K562 (cell line): ENCODE results near the gene LCP2. TPM values are rescaled to one million over a fixed set of nuclear protein-coding genes. Genes with fewer than 3 reads are reported as not detected.

Source experiments
- ATF1 ChIP-seq, 2 experiments: fragments of 450-650 bp in 1 of 2; IDR thresholded peaks; 2 replicates each; pipeline ENCODE4 v1.6.1; 2016; ENCODE audit warnings: missing compliant biosample characterization in 1 of 2, missing genetic modification characterization in 1 of 2
- BHLHE40 ChIP-seq: IDR thresholded peaks from 2 replicates; pipeline ENCODE4 v1.6.1; 2011; ENCODE audit warnings: low read length, improper control_type of control experiment
- CBFA2T3 ChIP-seq: fragments of 450-650 bp; IDR thresholded peaks from 2 replicates; pipeline ENCODE4 v1.6.1; 2017
- CEBPG ChIP-seq, 3 experiments: fragments of 200-800 bp in 1 of 3; sonication (Bioruptor generic) in 1 of 3; sonication (generic) in 1 of 3; formaldehyde crosslinking in 1 of 3; IDR thresholded peaks in 2 of 3; conservative IDR thresholded peaks in 1 of 3; 2 replicates each; pipeline versions ENCODE4 v1.6.1 to v1.8.0; 2016 to 2022; ENCODE audit warnings: missing compliant biosample characterization in 2 of 3, missing genetic modification characterization in 2 of 3, mild to moderate bottlenecking in 1 of 3, missing genetic modification reagents in 1 of 3
- ELF2 ChIP-seq: fragments of 250-450 bp; sonication (Bioruptor Pico); IDR thresholded peaks from 2 replicates; pipeline ENCODE4 v1.5.0; 2021; ENCODE audit warnings: mild to moderate bottlenecking
- HMG20A ChIP-seq: fragments of 450-650 bp; formaldehyde crosslinking; conservative IDR thresholded peaks from 2 replicates; pipeline ENCODE4 v1.4.0; 2020; ENCODE audit warnings: mild to moderate bottlenecking, mixed read lengths
- ILF3 ChIP-seq: fragments of 450-650 bp; IDR thresholded peaks from 2 replicates; pipeline ENCODE4 v1.6.1; 2018; ENCODE audit warnings: antibody characterized with exemption, mild to moderate bottlenecking, moderate library complexity, borderline replicate concordance
- ILK ChIP-seq: fragments of 450-650 bp; IDR thresholded peaks from 2 replicates; pipeline ENCODE4 v1.6.1; 2016; ENCODE audit warnings: missing genetic modification characterization, low read depth, mild to moderate bottlenecking, missing compliant biosample characterization, moderate library complexity, borderline replicate concordance
- KDM1A ChIP-seq, 2 experiments: fragments of 450-650 bp; IDR thresholded peaks; 2 replicates each; pipeline ENCODE4 v1.6.1; 2016; ENCODE audit warnings: mild to moderate bottlenecking in 2 of 2
- LCOR ChIP-seq: sonication (generic); formaldehyde crosslinking; IDR thresholded peaks from 2 replicates; pipeline ENCODE4 v1.8.0; 2022; ENCODE audit warnings: mild to moderate bottlenecking, missing genetic modification reagents
- LEF1 ChIP-seq: fragments of 450-650 bp; IDR thresholded peaks from 2 replicates; pipeline ENCODE4 v1.6.1; 2016; ENCODE audit warnings: mild to moderate bottlenecking
- MAFG ChIP-seq: fragments of 450-650 bp; conservative IDR thresholded peaks from 2 replicates; pipeline ENCODE4 v1.6.1; 2016; ENCODE audit warnings: missing genetic modification characterization, missing compliant biosample characterization
- MCM2 ChIP-seq: fragments of 450-650 bp; IDR thresholded peaks from 2 replicates; pipeline ENCODE4 v1.6.1; 2017; ENCODE audit warnings: low read depth, mild to moderate bottlenecking
- NFATC3 ChIP-seq: fragments of 450-650 bp; IDR thresholded peaks from 2 replicates; pipeline ENCODE4 v1.6.1; 2017; ENCODE audit warnings: mild to moderate bottlenecking
- RBM22 ChIP-seq: fragments of 200-400 bp; formaldehyde crosslinking; IDR thresholded peaks from 2 replicates; pipeline ENCODE4 v1.6.1; 2018; ENCODE audit warnings: low read length, low read depth; ENCODE audit not compliant: poor library complexity, severe bottlenecking
- RUNX1 ChIP-seq: sonication (generic); IDR thresholded peaks from 2 replicates; pipeline ENCODE4 v1.6.1; 2016; ENCODE audit warnings: antibody characterized with exemption, low read depth
- SP2 ChIP-seq: IDR thresholded peaks from 2 replicates; pipeline ENCODE4 v1.6.1; 2011; ENCODE audit warnings: mild to moderate bottlenecking, low read depth, low read length, moderate library complexity; ENCODE audit not compliant: poor library complexity, severe bottlenecking; ENCODE audit errors: extremely low read depth
- STAT5B ChIP-seq: fragments of 250-450 bp; sonication (Bioruptor Pico); IDR thresholded peaks from 2 replicates; pipeline ENCODE4 v1.8.0; 2021; ENCODE audit warnings: mild to moderate bottlenecking, inconsistent platforms
- TAF15 ChIP-seq: fragments of 200-400 bp; formaldehyde crosslinking; IDR thresholded peaks from 2 replicates; pipeline ENCODE4 v1.6.1; 2017; ENCODE audit warnings: mild to moderate bottlenecking, low read depth, low read length, moderate library complexity
- TARDBP ChIP-seq: fragments of 450-650 bp; IDR thresholded peaks from 2 replicates; pipeline ENCODE4 v1.6.1; 2016
- ZBED1 ChIP-seq: IDR thresholded peaks from 2 replicates; pipeline ENCODE4 v1.6.1; 2014
- ZNF232 ChIP-seq: sonication (generic); formaldehyde crosslinking; IDR thresholded peaks from 2 replicates; pipeline ENCODE4 v1.8.0; 2022; ENCODE audit warnings: mild to moderate bottlenecking, missing genetic modification reagents
- ZNF253 ChIP-seq: fragments of 250-450 bp; sonication (Bioruptor Pico); conservative IDR thresholded peaks from 2 replicates; pipeline ENCODE4 v1.6.1; 2021; ENCODE audit warnings: mild to moderate bottlenecking
- ZNF274 ChIP-seq: IDR thresholded peaks from 2 replicates; pipeline ENCODE4 v1.6.1; 2011; ENCODE audit warnings: low read depth, mild to moderate bottlenecking, low read length, moderate library complexity, borderline replicate concordance
- polyA plus RNA-seq, 8 experiments: library from polyadenylated mRNA; depleted of rRNA in 4 of 8; stranded (reverse) in 5 of 8; unstranded in 3 of 8; fragments of >200 nt; fragmentation: Nextera tagmentation in 2 of 8; fragmentation: Illumina TruSeq in 1 of 8; extraction: Ambion mirVana in 2 of 8; extraction: Trizol in 1 of 8; gene quantifications; 2 replicates each; pipeline versions ENCODE4 v1.2.1 to v1.2.3, GENCODE V29; 2011 to 2014; ENCODE audit warnings: inconsistent platforms in 1 of 8, missing spikeins in 1 of 8
- total RNA-seq, 7 experiments: library from RNA; depleted of rRNA in 6 of 7; stranded (reverse); fragments of >200 nt in 6 of 7; fragmentation: Illumina TruSeq in 2 of 7; extraction: Trizol in 2 of 7; gene quantifications; 2 replicates each; pipeline versions ENCODE4 v1.2.1 to v1.2.3, GENCODE V29; 2011 to 2021; ENCODE audit warnings: low replicate concordance in 1 of 7
- TF ChIP-seq, protein P1 (sequence below): fragments of 450-650 bp; IDR thresholded peaks from 2 replicates; pipeline ENCODE4 v1.6.1; 2018; ENCODE audit warnings: mild to moderate bottlenecking, low read depth; ENCODE audit not compliant: partially characterized antibody
- TF ChIP-seq, protein P2 (sequence below): sonication (generic); formaldehyde crosslinking; IDR thresholded peaks from 2 replicates; pipeline ENCODE4 v1.8.0; 2023; ENCODE audit warnings: mild to moderate bottlenecking, missing genetic modification reagents
- TF ChIP-seq, protein P3 (sequence below): sonication (generic); formaldehyde crosslinking; IDR thresholded peaks from 2 replicates; pipeline ENCODE4 v1.8.0; 2022; ENCODE audit warnings: missing genetic modification reagents, mild to moderate bottlenecking, borderline replicate concordance

The LCP2 gene
- total and polyA plus RNA-seq, 9 of the 15 experiments (the other 6 are each of a cell fraction or from before 2014, with no cell fraction given): 4.0 to 31.3 (median 14.6) TPM

DNA sequence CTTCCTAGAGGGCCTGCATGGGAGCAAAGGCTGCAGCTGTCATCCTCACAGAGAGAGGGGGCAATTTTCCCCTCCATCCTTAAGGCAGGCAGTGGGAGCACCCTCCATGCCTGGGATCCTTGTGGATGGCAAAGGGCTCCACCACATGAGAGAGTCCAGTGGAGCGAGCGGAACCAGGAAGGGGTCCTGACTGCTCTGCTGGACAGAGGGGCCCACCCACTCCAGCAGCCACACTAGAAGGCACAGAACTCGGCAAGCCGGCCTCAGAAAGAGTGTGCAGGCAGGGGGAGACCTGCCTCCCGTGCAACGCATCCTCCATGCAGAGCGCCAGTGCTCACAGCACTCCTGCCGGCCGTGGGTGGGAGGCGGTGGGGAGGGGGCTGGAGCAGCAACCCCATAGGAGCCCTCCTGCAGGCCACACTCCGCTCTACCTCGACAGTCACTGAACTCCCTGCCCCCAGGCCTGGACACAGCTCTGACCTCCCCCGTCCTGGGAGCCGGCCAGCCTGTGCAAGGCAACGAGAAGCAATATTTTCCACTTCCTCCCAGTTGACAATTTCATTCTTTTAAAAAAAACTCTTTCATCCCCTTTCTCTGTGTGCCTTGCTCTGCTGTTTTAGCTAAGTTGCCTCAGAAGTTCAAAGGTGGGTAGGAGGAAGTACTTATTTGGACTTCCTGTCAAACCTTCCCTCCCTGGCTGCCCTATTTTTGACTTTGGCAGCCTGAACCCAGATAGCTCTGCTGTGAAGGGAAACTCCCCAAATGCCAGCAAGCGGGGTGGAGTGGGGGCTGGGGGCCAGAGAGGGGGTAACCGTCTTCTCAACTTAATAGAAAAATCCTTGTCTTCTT, 5.3 kb upstream of the LCP2 start (continued):
- TF ChIP-seq, protein P1, sequence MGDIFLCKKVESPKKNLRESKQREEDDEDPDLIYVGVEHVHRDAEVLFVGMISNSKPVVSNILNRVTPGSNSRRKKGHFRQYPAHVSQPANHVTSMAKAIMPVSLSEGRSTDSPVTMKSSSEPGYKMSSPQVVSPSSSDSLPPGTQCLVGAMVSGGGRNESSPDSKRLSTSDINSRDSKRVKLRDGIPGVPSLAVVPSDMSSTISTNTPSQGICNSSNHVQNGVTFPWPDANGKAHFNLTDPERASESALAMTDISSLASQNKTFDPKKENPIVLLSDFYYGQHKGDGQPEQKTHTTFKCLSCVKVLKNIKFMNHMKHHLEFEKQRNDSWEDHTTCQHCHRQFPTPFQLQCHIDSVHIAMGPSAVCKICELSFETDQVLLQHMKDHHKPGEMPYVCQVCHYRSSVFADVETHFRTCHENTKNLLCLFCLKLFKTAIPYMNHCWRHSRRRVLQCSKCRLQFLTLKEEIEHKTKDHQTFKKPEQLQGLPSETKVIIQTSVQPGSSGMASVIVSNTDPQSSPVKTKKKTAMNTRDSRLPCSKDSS: no peak
- no peak for TF ChIP-seq ZNF274
- TF ChIP-seq ZBED1: no peak
- TF ChIP-seq, protein P2, sequence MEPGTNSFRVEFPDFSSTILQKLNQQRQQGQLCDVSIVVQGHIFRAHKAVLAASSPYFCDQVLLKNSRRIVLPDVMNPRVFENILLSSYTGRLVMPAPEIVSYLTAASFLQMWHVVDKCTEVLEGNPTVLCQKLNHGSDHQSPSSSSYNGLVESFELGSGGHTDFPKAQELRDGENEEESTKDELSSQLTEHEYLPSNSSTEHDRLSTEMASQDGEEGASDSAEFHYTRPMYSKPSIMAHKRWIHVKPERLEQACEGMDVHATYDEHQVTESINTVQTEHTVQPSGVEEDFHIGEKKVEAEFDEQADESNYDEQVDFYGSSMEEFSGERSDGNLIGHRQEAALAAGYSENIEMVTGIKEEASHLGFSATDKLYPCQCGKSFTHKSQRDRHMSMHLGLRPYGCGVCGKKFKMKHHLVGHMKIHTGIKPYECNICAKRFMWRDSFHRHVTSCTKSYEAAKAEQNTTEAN (CRISPR knock-in tag): no peak
- no peak for TF ChIP-seq ZNF253
- no peak for TF ChIP-seq MAFG (tag)
- TF ChIP-seq, protein P3, sequence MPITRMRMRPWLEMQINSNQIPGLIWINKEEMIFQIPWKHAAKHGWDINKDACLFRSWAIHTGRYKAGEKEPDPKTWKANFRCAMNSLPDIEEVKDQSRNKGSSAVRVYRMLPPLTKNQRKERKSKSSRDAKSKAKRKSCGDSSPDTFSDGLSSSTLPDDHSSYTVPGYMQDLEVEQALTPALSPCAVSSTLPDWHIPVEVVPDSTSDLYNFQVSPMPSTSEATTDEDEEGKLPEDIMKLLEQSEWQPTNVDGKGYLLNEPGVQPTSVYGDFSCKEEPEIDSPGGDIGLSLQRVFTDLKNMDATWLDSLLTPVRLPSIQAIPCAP: no peak
- no peak for TF ChIP-seq CBFA2T3
- no peak for TF ChIP-seq ILK (tag)
- TF ChIP-seq CEBPG (CRISPR knock-in tag; IDR thresholded peaks at IDR 0.05): peak; percentile 93
- peak; percentile 46 to 77 for TF ChIP-seq CEBPG (tag; conservative IDR thresholded peaks at IDR 0.05 in 1 of 2, IDR thresholded peaks at IDR 0.05 in 1 of 2)
- no peak for TF ChIP-seq RBM22
- TF ChIP-seq TARDBP: no peak
- TF ChIP-seq KDM1A (IDR thresholded peaks at IDR 0.05): no peak
- no peak for TF ChIP-seq RUNX1
- no peak for TF ChIP-seq ILF3
- TF ChIP-seq HMG20A (CRISPR knock-in tag): no peak
- no peak for TF ChIP-seq NFATC3
- no peak for TF ChIP-seq ELF2
- no peak for TF ChIP-seq MCM2
- TF ChIP-seq LCOR (CRISPR knock-in tag): no peak
- no peak for TF ChIP-seq SP2
- TF ChIP-seq ZNF232 (CRISPR knock-in tag): no peak
- TF ChIP-seq ATF1 (CRISPR knock-in tag; IDR thresholded peaks at IDR 0.05): no peak
- no peak for TF ChIP-seq ATF1 (tag; IDR thresholded peaks at IDR 0.05)
- no peak for TF ChIP-seq STAT5B
- no peak for TF ChIP-seq TAF15
- TF ChIP-seq LEF1: 0 out of 2 replicates have a peak, but pooled peaks have one; percentile 33
- no peak for TF ChIP-seq BHLHE40
